IPS-20b (cell line): Measurements from ENCODE around the gene MRC1.

Experiments
- H3K27ac ChIP-seq: one replicate; pipeline ENCODE4 v1.5.1; 2013; ENCODE audit warnings: low read length
- H3K27me3 ChIP-seq: 2 replicates; pipeline ENCODE4 v1.6.1; 2013; ENCODE audit warnings: mild to moderate bottlenecking, low read length, inconsistent platforms; ENCODE audit not compliant: insufficient read depth
- H3K36me3 ChIP-seq: 2 replicates; pipeline ENCODE4 v1.6.1; 2013; ENCODE audit warnings: low read depth, mild to moderate bottlenecking, inconsistent platforms, low read length, moderate library complexity; ENCODE audit not compliant: insufficient read depth
- H3K4me1 ChIP-seq: 2 replicates; pipeline ENCODE4 v1.6.1; 2013; ENCODE audit warnings: mild to moderate bottlenecking, control low read depth, inconsistent platforms, low read length, moderate library complexity; ENCODE audit not compliant: insufficient read depth
- H3K4me3 ChIP-seq: 2 replicates; pipeline ENCODE4 v1.5.1; 2013; ENCODE audit warnings: mild to moderate bottlenecking, low read length, inconsistent platforms
- H3K9ac ChIP-seq: 2 replicates; pipeline ENCODE4 v1.6.1; 2013; ENCODE audit warnings: low read depth, mild to moderate bottlenecking, inconsistent platforms, low read length, moderate library complexity
- H3K9me3 ChIP-seq: 2 replicates; pipeline ENCODE4 v1.6.1; 2013; ENCODE audit warnings: mild to moderate bottlenecking, low read depth, low read length, inconsistent platforms; ENCODE audit not compliant: insufficient read depth

Gene MRC1

DNA sequence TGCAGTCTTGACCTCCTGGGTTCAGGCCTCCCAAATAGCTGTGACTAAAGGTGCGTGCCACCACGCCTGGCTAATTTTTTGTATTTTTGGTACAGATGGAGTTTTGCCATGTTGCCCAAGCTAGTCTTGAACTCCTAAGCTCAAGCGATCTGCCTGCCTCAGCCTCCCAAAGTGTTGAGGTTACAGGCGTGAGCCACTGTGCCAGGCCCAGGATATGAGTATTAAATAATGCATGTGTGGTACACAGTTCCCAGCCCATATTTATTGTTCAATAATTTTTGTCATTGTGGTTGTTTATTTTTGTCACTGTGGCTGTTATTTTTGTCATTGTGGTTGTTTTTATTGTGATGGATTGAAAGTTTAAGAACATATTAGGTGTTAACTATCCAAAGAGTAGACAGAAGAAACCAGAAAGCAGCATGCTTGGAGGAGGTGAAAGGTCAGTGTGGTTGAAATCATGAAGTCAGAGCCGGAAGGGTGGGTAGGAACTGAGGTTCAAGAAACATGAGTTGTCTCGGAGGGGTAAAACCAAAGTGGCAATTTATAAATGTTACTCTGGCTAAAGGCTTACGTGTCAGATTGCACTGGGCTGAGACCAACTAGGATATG, 45.0 kb downstream of the MRC1 start:
- no peak overlapping the region for H3K4me3 ChIP-seq
- H3K9ac ChIP-seq = no peak overlapping the region
- H3K4me1 ChIP-seq = no peaks in the 10 kb centered on the region; the same call in 1 of the 2 replicates

DNA sequence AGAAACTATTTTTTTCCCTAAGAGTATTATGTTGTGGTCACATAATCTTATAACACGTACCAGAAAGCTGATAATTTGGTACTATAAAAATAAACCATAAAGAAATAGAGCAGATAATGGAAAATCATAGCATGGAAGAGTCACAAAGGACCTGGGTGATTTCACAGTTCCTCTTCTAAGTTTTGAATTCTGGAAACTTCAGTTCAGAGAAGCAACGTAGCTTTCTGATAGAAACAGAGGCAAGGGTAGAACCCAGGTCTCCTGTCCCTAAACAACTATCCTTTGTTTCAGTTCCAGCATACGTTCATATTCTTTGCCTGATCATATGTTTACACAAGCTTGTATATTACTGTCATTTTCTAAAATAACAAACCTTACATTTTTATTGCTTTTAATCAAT, 47.9 kb downstream of the MRC1 start:
- Histone ChIP-seq H3K4me3 (no peak overlapping the region), H3K9me3 (no peaks in the 10 kb centered on the region), H3K9ac (no peak overlapping the region), H3K27ac (no peak overlapping the region), H3K4me1 (no peaks in the 10 kb centered on the region), H3K36me3 (no peaks in the 10 kb centered on the region), H3K27me3 (no peaks in the 10 kb centered on the region)

More for the DNA sequence above, 45.0 kb downstream of the MRC1 start:
- Histone ChIP-seq H3K27ac (no peak overlapping the region), H3K9me3 (no peaks in the 10 kb centered on the region), H3K27me3 (no peaks in the 10 kb centered on the region), H3K36me3 (no peaks in the 10 kb centered on the region)

DNA sequence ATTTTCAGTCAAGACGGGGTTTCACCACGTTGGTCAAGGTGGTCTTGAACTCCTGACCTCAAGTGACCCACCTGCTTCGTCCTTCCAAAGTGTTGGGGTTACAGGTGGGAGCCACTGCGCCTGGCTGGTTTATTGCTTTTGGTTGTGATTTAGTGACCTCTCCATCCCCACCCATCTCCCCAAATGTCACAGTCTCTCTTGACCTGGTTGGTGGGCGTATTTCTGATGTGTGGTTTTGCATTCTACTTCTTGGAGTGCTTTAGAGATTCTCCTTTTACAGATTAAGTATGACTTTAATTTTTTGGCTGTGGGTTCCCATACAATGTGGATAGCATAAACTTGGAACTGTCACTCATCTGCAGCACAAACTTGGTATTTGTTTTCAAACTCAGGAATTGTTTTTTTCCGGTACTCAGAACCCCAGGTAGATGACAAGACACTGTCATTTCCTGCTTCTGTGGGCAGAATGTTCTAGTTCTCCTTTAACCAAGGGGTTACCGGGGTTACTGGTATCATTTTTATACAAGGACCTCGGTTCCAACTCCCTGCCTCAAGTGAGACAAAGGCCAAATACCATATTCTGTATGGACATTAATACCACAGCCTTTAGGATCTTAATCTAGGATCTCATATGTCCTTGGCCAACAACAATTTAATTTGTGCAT, 50.5 kb downstream of the MRC1 start:
- Histone ChIP-seq H3K36me3 (no peaks in the 10 kb centered on the region), H3K9me3 (no peaks in the 10 kb centered on the region), H3K4me3 (no peak overlapping the region), H3K27ac (no peak overlapping the region), H3K27me3 (no peaks in the 10 kb centered on the region), H3K4me1 (no peaks in the 10 kb centered on the region), H3K9ac (no peak overlapping the region)

DNA sequence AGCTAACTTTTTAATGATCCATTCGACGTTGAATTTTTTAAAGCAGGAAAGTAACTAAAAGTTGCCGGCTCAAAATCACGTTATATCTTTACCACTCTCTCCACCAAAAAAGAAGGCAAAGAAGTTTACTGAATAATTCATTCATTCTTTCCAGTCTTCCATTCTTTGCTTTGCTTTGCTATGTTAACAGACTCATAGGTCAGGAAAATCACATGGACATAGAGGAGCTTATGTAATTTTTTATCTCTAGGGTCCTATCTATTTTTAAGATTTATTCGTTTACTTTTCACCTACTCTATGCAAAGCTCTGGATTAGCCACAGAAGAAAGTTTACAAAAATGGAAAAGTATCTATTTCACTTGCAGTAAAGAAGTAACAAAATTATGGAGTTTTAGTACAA, 52.6 kb downstream of the MRC1 start:
- Histone ChIP-seq H3K27ac (no peak overlapping the region), H3K9me3 (no peaks in the 10 kb centered on the region), H3K36me3 (no peaks in the 10 kb centered on the region), H3K9ac (no peak overlapping the region), H3K4me3 (no peak overlapping the region), H3K4me1 (no peaks in the 10 kb centered on the region), H3K27me3 (no peaks in the 10 kb centered on the region)

DNA sequence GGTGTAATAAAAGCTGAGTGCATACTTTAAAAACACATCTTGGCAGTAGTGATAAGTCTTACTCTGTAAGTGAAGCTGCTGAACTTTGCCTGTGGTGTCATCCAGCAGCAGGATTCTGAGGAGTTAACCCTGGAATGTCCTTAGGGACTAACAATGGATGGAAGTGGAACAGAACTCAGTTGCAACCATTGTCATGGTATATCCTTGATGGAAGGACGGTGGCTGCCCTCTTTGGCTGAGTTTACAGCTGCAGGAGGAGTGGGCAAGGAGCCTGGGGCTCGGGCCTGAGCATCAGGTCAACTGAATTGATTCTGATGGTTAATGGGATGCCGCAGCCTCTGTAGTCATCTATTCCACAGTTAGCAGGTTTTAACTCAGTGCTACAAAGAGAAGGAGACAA, 56.2 kb downstream of the MRC1 start:
- Histone ChIP-seq H3K9ac (no peak overlapping the region), H3K9me3 (no peaks in the 10 kb centered on the region), H3K36me3 (no peaks in the 10 kb centered on the region), H3K4me3 (no peak overlapping the region), H3K4me1 (no peaks in the 10 kb centered on the region), H3K27ac (no peak overlapping the region), H3K27me3 (no peaks in the 10 kb centered on the region)

DNA sequence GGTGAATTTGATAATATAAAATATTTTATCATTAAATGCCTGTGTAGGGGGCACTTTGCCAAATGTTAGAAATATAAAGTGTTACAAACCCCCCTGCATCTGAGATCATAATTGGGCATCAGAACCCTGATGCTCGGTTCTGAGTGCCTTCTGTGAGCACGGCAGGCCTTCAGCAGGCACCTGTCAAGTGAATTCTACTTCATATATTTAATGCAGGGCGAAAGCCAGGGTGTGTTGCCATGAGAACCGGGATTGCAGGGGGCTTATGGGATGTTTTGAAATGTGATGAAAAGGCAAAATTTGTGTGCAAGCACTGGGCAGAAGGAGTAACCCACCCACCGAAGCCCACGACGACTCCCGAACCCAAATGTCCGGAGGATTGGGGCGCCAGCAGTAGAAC, 57.2 kb downstream of the MRC1 start:
- no peaks in the 10 kb centered on the region for H3K36me3 ChIP-seq
- no peaks in the 10 kb centered on the region for H3K27me3 ChIP-seq
- no peak overlapping the region for H3K27ac ChIP-seq

DNA sequence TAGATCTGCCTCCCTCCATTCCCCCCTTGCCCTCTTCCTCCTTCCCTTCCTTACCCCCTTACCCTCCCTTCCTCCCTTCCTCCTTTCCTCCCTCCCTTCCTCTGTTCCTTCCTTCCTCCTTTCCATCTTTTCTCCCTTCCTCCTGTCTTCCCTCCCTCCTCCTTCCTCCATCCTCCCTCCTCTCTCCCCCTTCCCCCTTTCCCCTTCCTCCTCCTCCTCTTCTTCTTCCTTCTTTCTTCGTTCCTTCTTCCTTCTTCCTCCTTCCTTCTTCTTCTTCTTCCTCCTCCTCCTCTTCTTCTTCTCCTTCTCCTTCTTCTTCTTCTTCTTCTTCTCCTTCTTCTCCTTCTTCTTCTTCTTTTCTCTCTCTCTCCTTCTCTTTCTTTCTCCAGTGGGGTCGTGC, 57.9 kb downstream of the MRC1 start:
- no peak overlapping the region for H3K9ac ChIP-seq
- H3K27ac ChIP-seq = no peak overlapping the region
- H3K36me3 ChIP-seq = no peaks in the 10 kb centered on the region
- H3K27me3 ChIP-seq = no peaks in the 10 kb centered on the region
- H3K4me1 ChIP-seq = no peaks in the 10 kb centered on the region
- no peaks in the 10 kb centered on the region for H3K9me3 ChIP-seq
- no peak overlapping the region for H3K4me3 ChIP-seq

More for the DNA sequence above, 57.2 kb downstream of the MRC1 start:
- H3K9me3 ChIP-seq = no peaks in the 10 kb centered on the region
- no peak overlapping the region for H3K4me3 ChIP-seq
- H3K4me1 ChIP-seq = no peaks in the 10 kb centered on the region
- no peak overlapping the region for H3K9ac ChIP-seq

DNA sequence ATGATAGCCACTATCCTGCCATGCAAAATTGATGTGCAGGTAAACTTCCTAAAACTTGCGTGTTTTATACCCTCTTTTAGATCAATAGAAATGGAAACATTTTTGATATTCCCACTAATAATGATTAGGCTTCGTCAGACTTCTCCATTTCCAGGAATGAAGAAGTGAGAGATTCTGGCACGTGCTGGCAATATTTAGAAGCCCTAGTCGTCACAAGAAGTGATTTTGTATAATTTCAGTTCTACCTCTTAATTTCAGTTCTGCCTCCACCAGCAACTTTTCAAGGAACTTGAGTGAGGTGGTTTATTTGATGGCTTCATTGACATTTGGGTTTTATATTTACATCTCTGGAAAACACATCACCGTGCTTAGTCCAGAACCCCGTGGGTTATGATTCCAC, 61.9 kb downstream of the MRC1 start:
- Histone ChIP-seq H3K9ac (no peak overlapping the region), H3K27ac (no peak overlapping the region), H3K4me1 (no peaks in the 10 kb centered on the region), H3K4me3 (no peak overlapping the region), H3K36me3 (no peaks in the 10 kb centered on the region), H3K27me3 (no peaks in the 10 kb centered on the region), H3K9me3 (no peaks in the 10 kb centered on the region)

DNA sequence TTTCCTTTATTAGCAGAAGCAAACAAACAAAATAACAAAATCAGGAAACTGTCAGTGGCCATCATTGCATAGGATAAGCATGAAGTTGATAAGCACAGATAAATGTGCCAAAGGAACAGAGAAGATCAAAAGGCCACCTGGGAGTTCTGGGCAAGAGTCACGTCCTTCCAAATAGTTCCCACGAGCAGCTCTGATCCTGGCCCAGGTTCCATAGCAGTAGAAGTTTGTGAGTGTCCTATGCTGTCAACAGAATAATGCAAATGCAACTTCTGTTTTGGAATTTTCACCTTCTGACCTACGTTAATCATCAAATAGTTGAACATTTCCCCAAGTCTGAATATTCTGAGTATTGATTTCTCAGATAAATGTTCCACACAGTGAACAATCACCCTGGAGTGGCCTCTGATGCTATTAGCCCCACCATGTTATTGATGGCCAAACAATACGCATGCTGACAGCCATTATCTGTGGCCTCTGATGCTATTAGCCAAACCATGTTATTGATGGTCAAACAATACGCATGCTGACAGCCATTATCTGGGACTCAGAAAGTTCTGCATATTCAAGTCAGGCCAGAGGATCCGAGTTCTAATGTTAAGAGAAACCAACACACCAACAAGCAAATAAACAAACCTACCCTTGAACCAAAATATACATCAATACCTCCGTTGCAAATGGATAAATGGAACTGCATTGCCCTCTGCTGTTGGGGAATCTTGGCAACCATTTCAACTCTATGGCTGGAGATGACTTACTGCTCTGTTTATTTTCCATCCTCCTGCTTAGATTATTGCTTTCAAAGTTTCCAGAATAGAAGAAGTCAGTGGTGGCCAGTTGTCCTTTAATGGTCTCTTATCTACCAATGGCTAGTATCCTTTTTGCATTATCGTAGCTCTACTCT, 63.3 kb downstream of the MRC1 start:
- Histone ChIP-seq H3K9ac (no peak overlapping the region), H3K27me3 (no peaks in the 10 kb centered on the region), H3K4me1 (no peaks in the 10 kb centered on the region), H3K4me3 (no peak overlapping the region), H3K27ac (no peak overlapping the region), H3K9me3 (no peaks in the 10 kb centered on the region), H3K36me3 (no peaks in the 10 kb centered on the region)

DNA sequence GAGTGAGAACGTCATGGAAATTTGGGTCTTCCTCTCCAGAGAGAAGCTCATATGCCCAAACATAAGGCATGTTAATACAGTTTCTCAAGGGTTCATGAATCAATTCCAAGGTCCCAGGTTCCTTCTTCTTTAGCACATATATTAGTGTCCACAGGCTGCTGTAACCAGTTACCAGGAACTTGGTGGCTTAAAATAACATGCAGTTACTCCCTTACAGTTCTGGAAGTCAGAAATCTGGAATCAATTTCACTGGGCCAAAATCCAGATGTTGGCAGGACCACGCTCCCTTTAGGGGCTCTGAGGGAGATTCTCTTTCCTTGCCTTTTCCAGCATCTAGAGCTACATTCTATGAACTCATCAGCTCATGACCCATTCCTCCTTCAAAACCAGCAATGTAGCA, 64.8 kb downstream of the MRC1 start:
- Histone ChIP-seq H3K27ac (no peak overlapping the region), H3K4me3 (no peak overlapping the region)

DNA sequence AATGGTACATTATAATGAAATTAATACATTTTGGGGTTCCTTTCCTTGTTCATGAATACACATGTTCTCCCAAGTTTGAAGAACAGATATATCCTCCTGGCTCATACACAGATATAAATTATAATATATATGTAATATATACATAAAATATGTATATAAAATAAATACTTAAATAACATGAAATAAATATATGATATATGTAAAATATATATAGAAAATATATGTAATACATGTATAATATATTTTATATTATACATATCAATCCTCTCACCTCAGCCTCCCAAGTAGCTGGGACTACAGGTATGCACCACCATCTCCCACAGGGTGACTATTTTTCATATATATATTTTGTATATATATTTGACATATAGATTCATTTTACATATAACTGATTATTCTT, 68.0 kb downstream of the MRC1 start:
- Histone ChIP-seq H3K27me3 (no peaks in the 10 kb centered on the region), H3K4me1 (no peaks in the 10 kb centered on the region), H3K4me3 (no peak overlapping the region), H3K27ac (no peak overlapping the region), H3K36me3 (no peaks in the 10 kb centered on the region), H3K9ac (no peak overlapping the region), H3K9me3 (no peaks in the 10 kb centered on the region)

More for the DNA sequence above, 64.8 kb downstream of the MRC1 start:
- Histone ChIP-seq H3K4me1 (no peaks in the 10 kb centered on the region), H3K27me3 (no peaks in the 10 kb centered on the region), H3K36me3 (no peaks in the 10 kb centered on the region), H3K9me3 (no peaks in the 10 kb centered on the region), H3K9ac (no peak overlapping the region)

DNA sequence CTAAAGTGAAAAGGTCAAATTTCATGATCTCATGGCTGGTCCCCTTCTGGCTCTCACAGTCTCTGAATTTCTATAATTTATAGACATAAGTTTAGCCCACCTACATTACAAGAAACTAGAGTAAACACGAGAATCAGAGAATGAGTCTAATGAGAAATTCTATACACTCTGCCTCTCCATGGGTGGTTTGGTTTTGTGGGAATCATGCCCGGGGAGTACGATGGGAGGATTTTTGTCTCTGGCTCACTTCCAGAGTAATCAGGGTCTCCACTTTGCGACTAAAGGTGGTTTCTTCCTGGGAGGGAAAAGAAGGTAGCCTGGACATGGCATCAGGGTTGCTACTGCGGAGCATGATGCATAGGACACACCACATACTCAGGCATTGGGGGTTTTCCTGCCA, 69.7 kb downstream of the MRC1 start:
- Histone ChIP-seq H3K9me3 (no peaks in the 10 kb centered on the region), H3K4me3 (no peak overlapping the region), H3K4me1 (no peaks in the 10 kb centered on the region), H3K27me3 (no peaks in the 10 kb centered on the region), H3K36me3 (no peaks in the 10 kb centered on the region), H3K9ac (no peak overlapping the region), H3K27ac (no peak overlapping the region)
